Glutamatergic neuron (in vitro differentiated cells): ENCODE data around the gene USB1. TPM values are rescaled to one million over a fixed set of nuclear protein-coding genes. Genes with fewer than 3 reads are reported as not detected.

Experiments used
- DNase-seq: peaks from one replicate; pipeline ENCODE4 v3.0.0; 2022
- H3K27ac Mint-ChIP-seq: one replicate; pipeline ENCODE4 v1.8.0; 2020; ENCODE audit warnings: mild to moderate bottlenecking, mixed read lengths, inconsistent platforms; ENCODE audit not compliant: unreplicated experiment
- H3K27me3 Mint-ChIP-seq: one replicate; pipeline ENCODE4 v1.8.0; 2020; ENCODE audit warnings: mild to moderate bottlenecking, moderate library complexity, mixed read lengths, inconsistent platforms; ENCODE audit not compliant: unreplicated experiment
- H3K36me3 Mint-ChIP-seq: one replicate; pipeline ENCODE4 v1.8.0; 2020; ENCODE audit warnings: mild to moderate bottlenecking, mixed read lengths, inconsistent platforms; ENCODE audit not compliant: unreplicated experiment
- H3K4me1 Mint-ChIP-seq: one replicate; pipeline ENCODE4 v1.8.0; 2020; ENCODE audit warnings: mild to moderate bottlenecking, low read depth, mixed read lengths, inconsistent platforms; ENCODE audit not compliant: unreplicated experiment
- H3K4me3 Mint-ChIP-seq: one replicate; pipeline ENCODE4 v1.8.0; 2020; ENCODE audit warnings: mild to moderate bottlenecking, mixed read lengths, inconsistent platforms; ENCODE audit not compliant: unreplicated experiment
- H3K9me3 Mint-ChIP-seq: one replicate; pipeline ENCODE4 v1.8.0; 2020; ENCODE audit warnings: mild to moderate bottlenecking, moderate library complexity, mixed read lengths, inconsistent platforms; ENCODE audit not compliant: unreplicated experiment
- CTCF ChIP-seq: fragments of 200-600 bp; sonication (generic); IDR thresholded peaks from one replicate; pipeline ENCODE4 v1.5.0; 2021; ENCODE audit not compliant: partially characterized antibody, unreplicated experiment
- total RNA-seq: library from RNA; stranded (reverse); fragmentation: NEBNext Ultra II Directional; extraction: Animal tissue kit (Norgen Biotek cat#: 25700); gene quantifications from one replicate; pipeline ENCODE4 v1.2.1, GENCODE V29; 2021; ENCODE audit not compliant: unreplicated experiment

The USB1 gene
- total RNA-seq, 1 donor from 2014 or later: 107 TPM

- Mint-ChIP-seq H3K27ac (no peak overlapping the region), H3K4me3 (no peak overlapping the region), H3K36me3 (no peaks in the 10 kb centered on the region), H3K4me1 (no peaks in the 10 kb centered on the region), H3K9me3 (peaks cover 4% of the 10 kb centered on the region), H3K27me3 (peaks cover 7% of the 10 kb centered on the region)
- no peak for TF ChIP-seq CTCF
- DNase-seq: no peak
These were observed 41.4 kb upstream of the USB1 start for GRCh38 chr16:57959804-57960203.

GRCh38 chr16:57960310-57960709 is 40.9 kb upstream of the USB1 start:
- Mint-ChIP-seq H3K27ac (no peak overlapping the region), H3K27me3 (peaks cover 8% of the 10 kb centered on the region), H3K36me3 (no peaks in the 10 kb centered on the region), H3K4me3 (no peak overlapping the region), H3K4me1 (no peaks in the 10 kb centered on the region), H3K9me3 (peaks cover 6% of the 10 kb centered on the region)
- TF ChIP-seq CTCF: no peak
- no peak for DNase-seq

GRCh38 chr16:57960826-57961472 is 40.3 kb upstream of the USB1 start:
- H3K27ac Mint-ChIP-seq: no peak overlapping the region
- H3K4me3 Mint-ChIP-seq: no peak overlapping the region
- H3K36me3 Mint-ChIP-seq: no peaks in the 10 kb centered on the region
- DNase-seq: no peak
- H3K4me1 Mint-ChIP-seq: no peaks in the 10 kb centered on the region
- peaks cover 8% of the 10 kb centered on the region for H3K27me3 Mint-ChIP-seq
- no peak for TF ChIP-seq CTCF
- H3K9me3 Mint-ChIP-seq: peaks cover 6% of the 10 kb centered on the region

- Mint-ChIP-seq H3K27ac (no peak overlapping the region), H3K4me1 (no peaks in the 10 kb centered on the region), H3K27me3 (peaks cover 8% of the 10 kb centered on the region), H3K4me3 (no peak overlapping the region), H3K36me3 (no peaks in the 10 kb centered on the region), H3K9me3 (peaks cover 6% of the 10 kb centered on the region)
- no peak for DNase-seq
- TF ChIP-seq CTCF: no peak
These were observed 39.7 kb upstream of the USB1 start for GRCh38 chr16:57961538-57961937.

GRCh38 chr16:57962046-57962445 is 39.2 kb upstream of the USB1 start:
- Mint-ChIP-seq H3K27me3 (peaks cover 9% of the 10 kb centered on the region), H3K27ac (no peak overlapping the region), H3K4me1 (no peaks in the 10 kb centered on the region), H3K9me3 (peaks cover 6% of the 10 kb centered on the region), H3K4me3 (no peak overlapping the region), H3K36me3 (no peaks in the 10 kb centered on the region)
- no peak for TF ChIP-seq CTCF
- no peak for DNase-seq
